ENCODE data around the gene ASB7.

Gene ASB7

DNA sequence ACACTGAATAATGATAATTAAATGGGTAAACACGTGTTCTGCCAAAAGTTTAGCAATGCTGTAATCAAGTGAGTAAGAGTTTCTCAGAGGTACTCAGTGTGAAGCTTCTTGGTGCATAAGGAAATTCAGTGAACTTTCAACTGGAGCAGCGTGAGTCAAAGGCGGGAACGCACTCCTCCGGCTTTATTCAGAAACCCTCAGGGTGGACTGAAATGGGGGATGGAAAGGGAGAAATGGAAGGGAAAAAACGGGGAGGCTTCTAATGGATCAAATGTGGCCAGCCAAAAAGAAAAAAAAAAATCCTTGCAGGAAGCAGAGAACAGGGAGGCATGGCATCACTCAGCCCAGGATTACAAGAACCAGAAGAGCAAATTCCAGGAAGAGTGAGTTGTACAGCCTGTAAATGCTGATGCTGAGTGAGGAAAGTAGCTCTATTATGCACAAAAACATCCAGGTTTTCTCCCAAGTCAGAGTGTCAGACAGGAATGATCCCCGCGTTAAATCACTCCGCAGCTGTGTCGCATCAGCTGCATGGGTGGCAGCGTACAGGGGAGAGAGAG, 85.3 kb downstream of the ASB7 start:
- DNase-seq: no peak

- no peak for DNase-seq
Observed at GRCh38 chr15:100688549-100689120, 86.2 kb downstream of the ASB7 start.

DNA sequence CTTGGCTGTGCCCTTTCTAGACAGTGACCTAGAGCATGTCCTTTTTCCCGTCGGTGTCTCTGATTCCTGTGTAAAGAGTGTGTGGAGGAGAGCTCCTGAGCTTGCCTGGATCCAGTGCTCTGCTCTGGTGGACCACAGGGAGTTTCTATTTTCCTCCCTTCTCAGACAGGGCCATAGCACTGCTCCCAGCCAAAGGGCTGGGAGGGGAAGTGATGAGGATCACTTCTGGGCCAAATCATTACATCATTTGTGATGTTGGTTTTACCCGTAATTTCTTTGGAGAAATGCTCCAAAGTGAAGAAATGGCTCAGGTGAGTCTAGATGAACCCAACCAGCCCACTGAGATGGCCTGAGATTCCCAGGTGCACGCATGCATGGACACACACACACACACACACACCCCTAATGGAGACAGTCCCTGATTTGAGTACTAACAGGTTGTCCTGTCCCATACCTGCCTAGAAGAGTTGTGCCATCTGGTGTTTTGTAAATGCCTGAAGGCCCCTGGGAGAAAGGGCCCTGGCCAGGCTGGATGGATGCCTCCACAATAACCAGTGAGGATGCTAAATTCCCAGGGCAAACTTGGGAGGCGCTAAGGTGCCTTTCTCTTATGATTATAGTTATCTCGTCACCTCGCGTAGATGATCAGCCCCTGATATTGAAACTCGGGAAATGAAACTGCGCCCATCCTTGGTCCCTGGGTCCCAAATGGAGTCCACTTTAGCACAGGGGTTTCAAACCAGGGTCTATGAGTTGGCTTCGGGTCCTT, 86.9 kb downstream of the ASB7 start:
- no peak for DNase-seq

GRCh38 chr15:100690032-100690794, 87.8 kb downstream of the ASB7 start:
- no peak for DNase-seq

- no peak for DNase-seq
Observed at GRCh38 chr15:100690795-100691158, 88.4 kb downstream of the ASB7 start.

GRCh38 chr15:100691321-100691720, 88.9 kb downstream of the ASB7 start:
- no peak for DNase-seq

GRCh38 chr15:100692246-100692645, 89.9 kb downstream of the ASB7 start:
- DNase-seq: no peak

GRCh38 chr15:100692671-100693070, 90.3 kb downstream of the ASB7 start:
- DNase-seq: no peak

DNA sequence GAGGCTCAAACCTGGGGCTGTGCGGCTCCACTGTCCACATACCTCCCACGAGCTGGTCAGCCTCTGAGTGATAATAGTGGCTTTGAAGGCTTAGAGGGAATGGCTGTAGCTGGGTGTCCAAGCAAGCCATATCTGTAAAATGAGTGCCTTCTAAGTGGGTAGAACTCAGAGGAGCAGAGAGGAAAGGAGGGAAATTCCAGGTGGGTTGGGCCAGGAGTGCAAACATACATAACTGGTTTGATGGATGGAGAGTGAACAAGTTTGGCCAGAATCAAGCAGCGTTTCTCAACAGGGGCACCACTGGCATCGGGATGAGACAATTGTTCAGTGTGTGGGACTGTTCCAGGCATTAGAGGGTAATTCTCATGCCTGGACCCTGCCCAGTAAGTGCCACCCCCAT, 91.1 kb downstream of the ASB7 start:
- no peak for DNase-seq

GRCh38 chr15:100694381-100695021, 92.1 kb downstream of the ASB7 start:
- no peak for DNase-seq

DNA sequence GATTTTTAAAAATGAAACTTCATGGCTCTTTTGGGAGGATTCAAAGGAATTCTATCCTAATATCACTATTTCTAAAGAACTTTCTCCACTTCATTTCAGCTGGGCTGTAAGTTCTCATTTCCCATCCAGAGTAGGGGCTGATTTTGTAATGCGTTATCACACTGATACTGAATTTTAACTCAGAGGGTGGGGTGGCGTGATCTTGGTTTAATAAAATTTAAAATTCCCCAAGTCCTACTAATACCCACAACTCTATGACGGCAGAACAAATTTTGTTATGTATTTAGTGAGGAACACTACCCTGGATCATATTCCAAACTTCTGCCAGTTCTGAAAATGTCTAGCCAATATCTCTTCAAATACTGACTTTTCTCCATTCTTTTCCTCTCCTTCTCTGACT, 92.7 kb downstream of the ASB7 start:
- DNase-seq: no peak

GRCh38 chr15:100696452-100696851, 94.1 kb downstream of the ASB7 start:
- no peak for DNase-seq

Measured in activated CD4-positive, CD25-positive, alpha-beta regulatory T cell treated with anti-CD3 and anti-CD28 coated beads, Interleukin-2, amount 50 U/mL, for 72 hours (primary cell).